Stimulated activated CD4-positive, alpha-beta T cell treated with anti-CD3 and anti-CD28 coated beads, TNF-alpha, amount 100 ng/mL, for 4 hours (primary cell): ENCODE data around the gene IPO9.

ENCODE experiments used
- DNase-seq, 3 experiments: peaks; one replicate each; pipeline ENCODE4 v3.0.0-alpha.2; 2020; ENCODE audit warnings: low read depth in 3 of 3

IPO9 gene

DNA sequence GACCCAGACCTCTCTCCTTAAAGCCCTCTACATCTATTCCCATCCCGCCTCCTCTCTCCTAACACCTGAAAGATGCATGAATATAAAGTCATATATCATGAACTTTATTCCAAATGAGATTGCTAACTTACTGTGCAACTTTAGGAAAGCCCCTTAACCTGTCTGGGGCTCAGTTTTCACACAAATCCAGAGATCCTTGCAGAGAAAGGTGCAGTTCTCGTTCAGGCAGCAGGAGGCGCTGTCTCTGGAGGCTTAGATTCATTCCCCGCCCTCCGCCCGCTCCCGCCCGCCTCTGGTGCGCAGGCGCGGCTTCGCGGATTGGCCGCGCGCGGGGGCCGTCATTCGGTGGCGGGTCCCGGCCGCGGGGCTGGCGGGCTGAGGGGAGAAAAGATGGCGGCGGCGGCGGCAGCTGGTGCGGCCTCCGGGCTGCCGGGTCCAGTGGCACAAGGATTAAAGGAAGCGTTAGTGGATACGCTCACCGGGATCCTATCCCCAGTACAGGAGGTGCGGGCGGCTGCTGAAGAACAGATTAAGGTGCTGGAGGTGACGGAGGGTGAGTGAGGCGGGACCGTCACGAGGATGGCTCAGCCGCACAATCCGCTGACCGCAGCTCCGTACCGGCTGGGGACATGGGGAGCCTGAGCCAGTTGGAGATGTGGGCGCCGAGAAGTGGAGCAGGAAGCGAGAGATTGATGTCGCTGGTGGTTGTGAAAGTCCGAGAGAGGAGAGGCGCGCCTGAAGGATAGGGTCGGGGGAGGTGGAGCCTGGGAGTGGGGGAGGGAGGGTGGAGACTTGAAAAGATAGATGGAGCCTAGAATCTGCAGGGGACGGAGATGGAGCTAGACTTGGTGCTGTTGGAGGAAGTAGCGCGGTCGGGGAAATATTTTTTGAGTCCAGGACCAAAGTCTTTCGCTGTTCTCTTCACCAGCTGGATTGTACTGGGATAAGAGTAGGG is at the start of gene IPO9:
Gene IPO9 (plus strand): TSS at position 338 of the 955 bp plus-strand sequence. CDS start 53 bp downstream, at position 391.
- DNase-seq: peak; percentile 86 to 93 (median 88)

DNA sequence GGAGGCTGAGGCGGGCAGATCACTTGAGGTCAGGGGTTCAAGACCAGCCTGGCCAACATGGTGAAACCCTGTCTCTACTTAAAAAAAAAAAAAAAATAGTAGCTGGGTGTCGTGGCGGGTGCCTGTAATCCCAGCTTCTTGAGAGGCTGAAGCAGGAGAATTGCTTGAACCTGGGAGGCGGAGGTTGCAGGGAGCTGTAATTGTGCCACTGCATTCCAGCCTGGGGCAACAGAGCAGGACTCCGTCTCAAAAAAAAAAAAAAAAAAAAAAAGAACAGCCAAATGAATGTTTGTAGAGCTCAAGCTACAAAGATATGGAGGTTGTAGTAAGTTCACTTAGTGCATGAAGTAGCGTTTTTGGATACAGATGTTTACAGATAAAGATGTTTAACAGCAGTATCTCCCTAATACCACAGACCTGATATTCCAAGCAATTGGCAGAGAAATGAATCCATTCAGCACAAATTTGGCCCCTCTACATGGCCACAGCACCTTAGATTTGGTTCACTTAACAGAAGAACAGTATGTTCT is 49.5 kb upstream of the IPO9 start:
- no peak for DNase-seq

DNA sequence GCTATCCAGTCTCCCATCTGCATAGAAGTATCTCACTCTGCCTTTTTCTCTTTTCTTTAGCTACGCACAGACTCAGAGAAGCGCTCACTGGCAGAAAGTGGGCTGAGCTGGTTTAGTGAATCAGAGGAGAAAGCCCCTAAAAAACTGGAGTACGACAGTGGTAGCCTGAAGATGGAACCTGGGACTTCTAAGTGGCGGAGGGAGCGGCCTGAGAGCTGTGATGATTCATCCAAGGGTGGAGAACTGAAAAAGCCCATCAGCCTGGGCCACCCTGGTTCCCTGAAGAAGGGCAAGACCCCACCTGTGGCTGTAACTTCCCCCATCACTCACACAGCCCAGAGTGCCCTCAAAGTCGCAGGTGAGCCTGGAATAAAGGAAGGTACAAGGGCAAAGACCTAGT is 48.0 kb upstream of the IPO9 start:
- DNase-seq: no peak

DNA sequence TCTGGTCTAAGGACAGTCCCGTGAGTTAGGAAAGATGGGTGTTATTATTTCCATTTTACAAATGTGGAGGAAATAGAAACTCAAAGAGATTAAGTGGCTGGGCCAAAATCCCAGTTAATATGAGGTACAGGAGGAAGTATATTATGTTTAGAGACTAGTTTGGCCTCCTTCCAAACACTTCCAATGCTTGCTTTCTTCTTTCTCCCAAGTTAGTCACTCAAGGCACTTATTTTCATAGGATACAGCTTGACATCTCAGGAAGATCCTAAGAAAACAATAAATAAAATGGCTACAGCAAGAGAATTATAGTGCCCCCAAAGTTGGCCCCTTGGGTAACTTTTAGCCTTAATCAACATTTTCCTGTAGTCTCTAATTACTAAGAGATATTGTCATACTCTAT is 47.5 kb upstream of the IPO9 start:
- DNase-seq: no peak

DNA sequence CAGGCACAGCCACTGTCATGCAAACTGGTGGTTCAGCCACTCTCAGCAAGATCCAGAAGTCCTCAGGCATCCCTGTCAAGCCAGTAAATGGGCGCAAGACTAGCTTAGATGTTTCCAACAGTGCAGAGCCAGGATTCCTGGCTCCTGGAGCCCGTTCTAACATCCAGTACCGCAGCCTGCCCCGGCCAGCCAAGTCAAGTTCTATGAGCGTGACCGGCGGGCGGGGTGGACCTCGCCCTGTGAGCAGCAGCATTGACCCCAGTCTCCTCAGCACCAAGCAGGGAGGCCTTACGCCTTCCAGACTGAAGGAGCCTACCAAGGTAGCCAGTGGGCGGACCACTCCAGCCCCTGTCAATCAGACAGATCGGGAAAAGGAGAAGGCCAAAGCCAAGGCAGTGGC is 46.6 kb upstream of the IPO9 start:
- no peak for DNase-seq

DNA sequence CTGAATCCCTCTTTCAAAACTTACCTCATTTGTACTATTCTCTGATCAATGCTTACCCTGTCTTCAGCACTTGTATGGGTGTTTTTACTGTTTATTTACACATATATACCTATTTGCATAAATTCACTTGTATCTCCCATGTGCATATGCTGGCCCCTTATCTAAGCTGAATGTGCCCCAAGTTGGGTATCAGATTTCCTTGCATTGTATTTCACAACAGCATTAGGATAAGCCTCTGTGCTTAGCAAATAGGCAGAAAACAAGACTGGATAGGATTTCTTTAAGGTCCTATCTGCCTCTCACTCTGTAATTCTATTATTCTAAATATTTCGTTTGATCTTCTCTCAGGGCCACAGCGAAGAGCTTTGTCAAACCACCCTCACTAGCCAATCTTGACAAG is 45.9 kb upstream of the IPO9 start:
- no peak for DNase-seq

DNA sequence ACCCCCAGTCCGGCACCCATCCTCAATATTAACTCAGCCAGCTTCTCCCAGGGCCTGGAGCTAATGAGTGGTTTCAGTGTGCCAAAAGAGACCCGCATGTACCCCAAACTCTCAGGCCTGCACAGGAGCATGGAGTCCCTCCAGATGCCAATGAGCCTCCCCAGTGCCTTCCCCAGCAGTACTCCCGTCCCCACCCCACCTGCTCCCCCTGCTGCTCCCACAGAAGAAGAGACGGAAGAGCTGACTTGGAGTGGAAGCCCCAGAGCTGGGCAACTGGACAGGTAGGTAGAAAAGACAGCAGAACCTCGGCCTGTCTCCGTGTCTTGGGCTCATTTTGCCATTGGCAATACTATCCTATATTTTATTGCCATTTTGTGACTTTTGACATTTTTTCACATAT is 45.4 kb upstream of the IPO9 start:
- no peak for DNase-seq

DNA sequence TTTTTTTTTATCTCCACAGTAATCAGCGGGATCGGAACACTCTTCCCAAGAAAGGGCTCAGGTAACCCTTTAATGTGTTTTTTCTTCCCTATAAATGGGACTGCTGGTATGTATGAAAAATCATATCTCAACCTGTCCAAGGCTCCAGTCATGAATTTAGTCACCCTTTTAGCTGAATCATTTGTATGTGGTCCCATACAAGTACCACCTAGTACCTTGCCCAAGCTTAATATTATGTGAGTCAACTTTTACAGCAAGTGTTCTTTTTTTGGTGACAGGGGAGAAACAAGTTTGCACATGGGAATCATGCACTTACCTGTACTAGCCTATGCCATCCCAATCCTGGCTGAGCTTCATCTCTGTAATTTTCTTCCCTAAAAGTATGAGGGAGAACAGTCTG is 43.7 kb upstream of the IPO9 start:
- DNase-seq: no peak

DNA sequence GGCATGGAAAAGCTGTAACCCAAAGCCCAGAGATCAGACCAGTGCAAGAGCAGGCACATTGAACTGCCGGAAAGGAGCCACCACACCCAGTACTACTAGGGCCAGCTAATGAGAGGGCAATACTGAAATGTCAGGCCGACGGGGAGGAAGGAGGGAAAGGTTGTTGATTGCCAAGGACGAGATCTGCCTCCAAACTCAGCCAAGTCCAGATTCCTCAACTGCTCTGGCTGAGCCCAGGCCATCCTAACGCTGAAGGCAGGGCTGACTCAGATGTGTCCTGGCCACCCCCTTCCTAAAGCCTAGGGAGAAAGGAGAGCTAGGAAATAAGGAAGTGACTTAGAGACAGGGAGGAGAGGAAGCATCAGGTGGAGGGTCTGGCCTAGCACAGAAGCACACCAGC is 42.1 kb upstream of the IPO9 start:
- no peak for DNase-seq

DNA sequence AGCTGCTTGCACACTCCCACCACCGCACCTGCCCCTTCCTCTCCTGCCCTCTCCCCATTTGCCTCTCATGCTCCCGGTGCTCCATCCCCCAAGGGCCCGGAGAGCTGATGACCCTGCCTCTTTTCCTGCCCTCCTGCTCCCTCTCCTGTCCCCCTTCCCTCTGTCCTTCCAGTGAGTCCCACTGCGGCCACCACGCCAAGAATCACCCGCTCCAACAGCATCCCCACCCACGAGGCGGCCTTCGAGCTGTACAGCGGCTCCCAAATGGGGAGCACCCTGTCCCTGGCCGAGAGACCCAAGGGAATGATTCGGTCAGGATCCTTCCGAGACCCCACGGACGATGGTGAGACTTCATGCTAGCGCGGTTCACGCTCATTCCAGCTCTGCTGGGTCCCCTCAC is 40.7 kb upstream of the IPO9 start:
- no peak for DNase-seq

DNA sequence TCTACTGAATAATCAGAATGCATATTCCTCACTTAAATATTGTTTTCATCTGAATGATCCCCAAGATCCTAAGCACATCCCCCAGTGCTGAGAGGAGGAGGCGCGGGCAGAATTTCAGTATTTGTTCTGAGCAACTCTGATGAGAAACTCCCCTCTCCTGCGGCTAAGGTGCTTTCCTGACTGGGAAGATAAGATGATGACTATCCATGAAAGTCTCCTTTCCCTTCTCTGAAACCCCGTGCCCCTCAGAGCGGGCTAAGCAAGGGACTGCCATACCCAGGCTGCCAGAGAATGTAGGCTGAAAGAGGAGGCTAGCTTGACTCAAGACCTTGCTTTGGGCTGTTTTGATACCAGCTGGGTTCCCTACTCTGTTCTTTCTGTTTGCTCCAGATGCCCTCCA is 39.7 kb upstream of the IPO9 start:
- no peak for DNase-seq

DNA sequence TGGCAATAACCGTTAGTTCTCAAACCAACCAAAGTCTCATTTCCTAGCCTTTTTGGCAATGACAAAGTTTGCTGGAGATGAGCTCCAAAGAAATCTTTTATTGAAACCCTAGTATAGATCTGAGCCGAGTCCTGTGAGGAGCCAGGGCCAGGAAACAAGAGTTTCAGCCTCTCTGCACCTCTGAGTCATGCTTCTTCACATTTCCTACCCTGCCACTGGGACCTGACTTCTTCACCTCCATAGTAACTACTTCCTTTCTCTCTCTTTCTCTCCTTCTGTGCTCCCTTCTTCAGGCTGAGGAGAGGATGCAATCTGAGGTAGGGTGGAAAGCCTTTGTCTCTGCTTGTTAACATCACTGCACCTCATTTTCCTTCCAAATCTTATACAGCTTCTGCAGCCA is 38.7 kb upstream of the IPO9 start:
- no peak for DNase-seq

DNA sequence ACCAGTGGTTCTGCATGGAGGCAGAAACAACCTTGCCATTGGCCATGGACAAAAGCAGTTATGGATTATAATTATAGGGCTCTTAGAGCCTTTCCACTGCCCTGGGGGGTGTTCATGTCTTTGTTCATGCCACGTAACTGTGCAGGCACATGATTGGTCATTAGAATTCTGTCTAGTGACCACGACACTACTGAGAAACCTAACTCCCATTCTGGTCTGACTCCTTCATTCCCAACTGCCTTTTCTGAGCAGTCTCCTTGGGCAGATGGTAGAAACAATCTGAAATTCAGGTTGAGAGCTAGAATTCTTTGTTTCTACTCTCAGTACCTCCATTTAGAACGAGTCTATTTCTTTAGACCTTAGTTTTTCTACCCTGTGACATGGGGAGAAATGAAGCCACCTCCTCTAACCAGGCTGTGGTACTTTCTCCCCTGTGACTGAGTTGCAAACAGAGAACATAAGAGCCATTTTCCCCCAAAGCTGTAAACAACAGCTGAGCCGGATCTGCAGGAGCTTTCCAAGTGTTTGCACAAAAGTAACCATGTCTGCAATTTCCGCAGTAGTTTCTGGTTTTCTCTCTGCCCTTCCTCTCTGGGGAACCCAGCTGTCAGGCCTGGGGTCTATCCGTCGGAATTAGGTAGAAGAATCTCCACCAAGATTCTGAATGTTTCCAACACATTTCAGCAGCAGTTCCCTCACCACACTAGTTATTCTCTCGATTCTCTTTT is 37.7 kb upstream of the IPO9 start:
- DNase-seq: no peak

DNA sequence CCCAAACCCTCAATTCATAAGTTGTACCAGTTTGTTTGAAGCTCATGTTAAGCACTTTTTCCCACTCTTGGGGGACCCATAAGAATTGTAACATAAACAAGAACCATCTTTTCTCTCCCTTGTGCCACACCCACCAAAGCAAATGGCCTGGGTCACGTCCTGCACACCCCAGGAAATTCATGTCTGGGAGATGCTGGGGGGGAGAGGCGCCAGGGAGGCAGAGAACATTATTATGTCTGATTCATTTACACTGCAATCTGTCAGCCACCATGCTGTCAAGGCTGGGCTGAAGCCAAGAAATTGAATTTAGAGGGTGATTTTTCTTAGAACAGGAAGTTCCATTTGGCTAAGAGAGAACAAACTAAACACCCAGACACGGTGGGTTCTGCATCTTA is 37.2 kb upstream of the IPO9 start:
- no peak for DNase-seq

DNA sequence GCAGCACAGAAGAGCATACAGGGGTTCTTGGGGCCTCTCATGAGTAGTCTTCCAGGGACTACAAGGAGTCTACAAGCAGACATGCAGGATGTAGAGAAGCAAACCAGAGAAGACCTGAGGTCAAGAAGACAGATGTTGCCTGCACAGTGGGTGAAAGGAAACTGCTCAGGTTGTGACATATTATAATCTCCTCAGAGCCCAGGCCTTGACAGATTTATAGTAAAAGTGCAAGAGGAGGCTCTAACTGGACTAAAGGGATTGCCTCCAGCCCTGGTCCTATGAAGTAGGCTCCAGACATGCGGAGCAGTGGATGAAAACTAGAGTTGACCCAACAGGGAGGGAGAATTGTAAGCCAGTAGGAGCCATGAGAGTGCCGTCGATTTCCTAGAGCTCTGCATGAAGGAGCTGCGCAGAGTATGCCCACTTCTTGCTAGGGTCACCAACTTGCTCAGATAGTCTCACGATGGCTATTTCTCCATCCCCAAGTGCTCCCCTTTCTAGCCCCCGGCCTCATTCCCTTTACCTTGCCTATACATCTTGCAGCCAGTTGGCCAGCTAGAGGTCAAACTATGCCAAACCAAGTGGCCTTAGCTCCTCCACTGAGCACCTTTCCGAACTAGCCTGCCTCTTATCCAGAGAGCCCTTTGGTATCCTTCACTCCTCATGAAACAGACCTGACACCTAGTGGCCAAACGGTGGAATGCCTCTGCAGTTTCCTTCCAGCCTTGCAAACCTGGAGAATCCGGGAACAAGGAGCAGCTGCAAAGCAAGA is 36.2 kb upstream of the IPO9 start:
- DNase-seq: peak; percentile 9 to 12 (median 9)

DNA sequence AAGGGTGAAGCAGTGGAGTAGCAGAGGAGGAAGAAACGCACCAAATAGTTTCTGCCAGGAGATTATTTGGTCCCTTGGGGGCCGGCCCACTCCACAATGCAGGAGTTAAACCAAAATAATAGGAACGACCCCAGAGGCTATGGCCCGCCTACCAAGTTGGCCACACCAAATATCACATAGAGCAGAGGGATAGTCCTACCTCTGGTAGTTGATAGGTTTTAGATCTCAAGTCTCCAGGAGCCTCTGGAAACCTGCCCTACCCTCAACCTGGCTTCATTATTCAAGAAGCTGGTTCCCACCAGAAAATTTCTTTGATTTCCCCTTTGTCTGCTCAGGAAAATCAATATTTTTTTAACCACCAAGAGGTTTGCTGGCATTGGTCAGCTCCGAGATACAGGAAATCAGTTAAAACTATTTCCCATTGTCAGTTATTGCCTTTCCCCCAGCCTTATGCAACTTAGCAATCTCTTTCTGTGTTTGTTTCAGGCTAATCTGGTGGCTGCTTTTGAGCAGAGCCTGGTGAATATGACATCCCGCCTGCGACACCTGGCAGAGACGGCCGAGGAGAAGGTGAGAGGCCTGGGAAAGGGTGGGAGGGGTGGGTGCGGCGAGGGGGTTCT is 35.5 kb upstream of the IPO9 start:
- no peak for DNase-seq

DNA sequence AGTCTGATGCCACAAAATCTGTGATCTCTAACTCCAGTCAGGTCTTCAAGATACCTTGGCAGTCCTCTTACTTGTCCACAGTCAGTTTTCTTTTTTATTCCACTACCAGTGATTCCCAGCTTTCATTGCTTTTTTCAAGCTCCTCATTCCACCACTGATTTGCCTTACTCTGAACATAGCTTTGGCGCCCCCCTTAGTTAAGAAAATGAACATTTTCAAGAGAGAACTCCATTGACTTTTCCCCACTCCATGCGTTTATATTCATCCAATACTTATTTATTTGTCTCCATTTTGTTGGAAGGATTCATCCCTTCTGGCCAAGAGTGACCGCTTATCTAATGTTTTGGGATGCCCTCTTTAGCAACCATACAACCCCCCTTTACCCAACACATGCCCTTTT is 33.9 kb upstream of the IPO9 start:
- DNase-seq: no peak

DNA sequence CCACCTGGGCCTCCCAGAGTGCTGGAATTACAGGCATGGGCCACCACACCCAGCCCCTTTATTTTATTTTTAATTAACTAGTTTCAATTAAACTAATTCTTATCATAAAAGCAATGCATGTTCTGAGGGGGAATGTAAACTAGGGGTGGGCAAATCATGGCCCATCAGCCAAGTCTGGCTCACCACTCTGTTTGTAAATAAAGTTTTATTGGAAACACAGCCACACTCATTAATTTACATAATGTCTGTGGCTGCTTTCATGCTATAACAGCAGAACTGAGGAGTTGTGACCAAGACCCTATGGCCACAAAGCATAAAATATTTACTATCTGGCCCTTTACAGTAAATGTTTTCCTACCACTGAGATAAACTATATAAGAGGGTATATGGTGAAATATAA is 28.7 kb upstream of the IPO9 start:
- DNase-seq: no peak

DNA sequence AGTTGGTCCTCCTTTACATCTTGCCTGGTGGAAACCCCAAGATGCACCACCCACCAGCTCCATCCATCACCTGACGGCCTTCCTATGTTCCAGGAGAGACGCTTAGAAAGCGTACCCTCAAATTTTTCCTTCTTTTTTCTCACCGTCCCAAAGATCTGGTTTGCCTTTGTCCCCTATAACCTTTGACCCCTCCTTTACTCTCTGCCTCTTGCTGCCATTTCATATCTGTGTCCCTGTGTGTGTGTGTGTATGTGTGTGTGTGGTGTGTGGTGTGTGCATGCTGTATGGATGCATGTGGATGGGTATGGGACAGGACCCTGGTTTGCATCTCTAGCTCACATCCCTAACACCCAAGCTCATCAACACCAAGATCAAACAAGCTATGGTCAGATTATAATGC is 22.2 kb upstream of the IPO9 start:
- DNase-seq: no peak

DNA sequence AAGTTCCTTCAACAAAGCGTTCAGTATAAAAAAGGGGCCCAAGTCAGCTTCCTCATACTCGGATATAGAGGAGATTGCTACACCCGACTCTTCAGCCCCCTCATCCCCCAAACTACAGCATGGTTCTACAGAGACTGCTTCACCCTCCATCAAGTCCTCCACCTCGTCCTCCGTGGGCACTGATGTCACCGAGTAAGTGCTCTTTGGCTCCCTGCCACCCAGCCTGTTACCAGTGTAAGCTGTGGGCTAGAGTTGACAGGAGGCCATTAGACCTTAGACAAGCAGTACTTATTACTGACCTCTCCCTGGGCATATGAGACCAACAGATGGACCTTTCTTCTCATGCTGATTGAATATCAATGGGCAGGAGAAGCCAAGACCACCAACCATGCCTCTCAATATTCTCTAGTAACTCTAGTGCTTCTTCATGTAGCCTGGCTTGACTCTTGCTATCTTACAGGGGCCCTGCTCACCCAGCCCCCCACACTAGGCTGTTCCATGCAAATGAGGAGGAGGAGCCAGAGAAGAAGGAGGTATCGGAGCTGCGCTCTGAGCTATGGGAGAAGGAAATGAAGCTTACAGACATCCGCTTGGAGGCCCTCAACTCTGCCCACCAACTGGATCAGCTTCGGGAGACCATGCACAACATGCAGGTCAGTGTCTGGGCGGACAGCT is 20.9 kb upstream of the IPO9 start:
- no peak for DNase-seq

DNA sequence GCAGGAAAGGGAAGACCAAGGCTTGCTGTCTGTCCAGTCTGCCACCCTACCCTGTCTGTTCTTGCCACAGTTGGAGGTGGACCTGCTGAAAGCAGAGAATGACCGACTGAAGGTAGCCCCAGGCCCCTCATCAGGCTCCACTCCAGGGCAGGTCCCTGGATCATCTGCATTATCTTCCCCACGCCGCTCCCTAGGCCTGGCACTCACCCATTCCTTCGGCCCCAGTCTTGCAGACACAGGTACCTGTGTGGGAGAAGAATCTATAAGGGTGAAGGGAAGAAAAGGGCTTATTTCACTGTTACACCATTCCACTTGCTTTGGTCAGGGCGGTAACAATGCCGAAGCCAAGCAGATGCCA is 20.3 kb upstream of the IPO9 start:
- no peak for DNase-seq
